ENCODE measurements around the gene MGRN1. TPM values are rescaled to one million over a fixed set of nuclear protein-coding genes. Genes with fewer than 3 reads are reported as not detected.

MGRN1 gene
- total and polyA plus RNA-seq, 8 donors = 17.2 to 43.8 (median 30.8) TPM

DNA sequence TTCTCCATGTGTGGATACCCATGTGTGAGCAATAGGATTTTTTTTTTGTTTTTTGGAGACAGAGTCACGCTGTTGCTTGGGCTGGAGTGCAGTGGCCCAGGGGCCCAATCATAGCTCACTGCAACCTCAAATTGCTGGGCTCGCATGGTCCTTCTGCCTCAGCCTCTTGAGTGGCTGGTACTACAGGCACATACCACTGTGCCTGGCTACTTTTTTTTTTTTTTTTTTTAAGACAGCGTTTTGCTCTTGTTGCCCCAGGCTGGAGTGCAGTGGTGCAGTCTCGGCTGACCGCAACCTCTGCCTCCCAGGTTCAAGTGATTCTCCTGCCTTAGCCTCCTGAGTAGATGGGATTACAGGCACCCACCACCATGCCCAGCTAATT lies 16.7 kb downstream of the MGRN1 start:
- FAIRE-seq (no peak), DNase-seq (no peak), ATAC-seq (no peak)
- H3K27ac ChIP-seq = no peak overlapping the region
- H3K9me3 ChIP-seq = no peaks in the 10 kb centered on the region
- TF ChIP-seq, protein P1, sequence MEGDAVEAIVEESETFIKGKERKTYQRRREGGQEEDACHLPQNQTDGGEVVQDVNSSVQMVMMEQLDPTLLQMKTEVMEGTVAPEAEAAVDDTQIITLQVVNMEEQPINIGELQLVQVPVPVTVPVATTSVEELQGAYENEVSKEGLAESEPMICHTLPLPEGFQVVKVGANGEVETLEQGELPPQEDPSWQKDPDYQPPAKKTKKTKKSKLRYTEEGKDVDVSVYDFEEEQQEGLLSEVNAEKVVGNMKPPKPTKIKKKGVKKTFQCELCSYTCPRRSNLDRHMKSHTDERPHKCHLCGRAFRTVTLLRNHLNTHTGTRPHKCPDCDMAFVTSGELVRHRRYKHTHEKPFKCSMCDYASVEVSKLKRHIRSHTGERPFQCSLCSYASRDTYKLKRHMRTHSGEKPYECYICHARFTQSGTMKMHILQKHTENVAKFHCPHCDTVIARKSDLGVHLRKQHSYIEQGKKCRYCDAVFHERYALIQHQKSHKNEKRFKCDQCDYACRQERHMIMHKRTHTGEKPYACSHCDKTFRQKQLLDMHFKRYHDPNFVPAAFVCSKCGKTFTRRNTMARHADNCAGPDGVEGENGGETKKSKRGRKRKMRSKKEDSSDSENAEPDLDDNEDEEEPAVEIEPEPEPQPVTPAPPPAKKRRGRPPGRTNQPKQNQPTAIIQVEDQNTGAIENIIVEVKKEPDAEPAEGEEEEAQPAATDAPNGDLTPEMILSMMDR (IDR thresholded peaks at IDR 0.05) = no peak
- H3K27me3 ChIP-seq = no peaks in the 10 kb centered on the region
- H3K4me1 ChIP-seq = no peaks in the 10 kb centered on the region
- 82 to 89% methylated on average over 5 of the region's 5 CpGs for WGBS, 2 donors
- H3K4me3 ChIP-seq = no peak overlapping the region
- no peaks in the 10 kb centered on the region for H3K36me3 ChIP-seq
- intact Hi-C loops (cut with DNase I) = no loop called here

DNA sequence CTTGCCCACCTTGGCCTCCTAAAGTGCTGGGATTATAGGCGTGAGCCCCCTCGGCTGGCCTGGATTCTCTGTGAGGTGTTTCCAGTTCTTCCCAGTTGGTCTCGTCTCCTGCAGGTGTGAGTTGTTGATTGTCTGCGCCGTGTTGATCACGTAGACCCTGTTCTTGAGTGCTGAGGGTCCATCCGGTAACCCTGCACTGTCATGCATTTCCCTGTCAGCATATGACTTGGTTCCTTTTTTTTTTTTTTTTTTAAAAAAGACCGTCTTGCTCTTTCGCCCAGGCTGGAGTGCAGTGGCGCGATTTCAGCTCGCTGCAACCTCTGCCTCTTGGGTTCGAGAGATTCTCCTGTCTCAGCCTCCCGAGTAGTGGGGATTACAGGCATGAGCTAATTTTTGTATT lies 17.3 kb downstream of the MGRN1 start:
- Histone ChIP-seq H3K4me1 (no peaks in the 10 kb centered on the region), H3K4me3 (no peak overlapping the region), H3K36me3 (no peaks in the 10 kb centered on the region), H3K9me3 (no peaks in the 10 kb centered on the region), H3K27ac (no peak overlapping the region), H3K27me3 (no peaks in the 10 kb centered on the region)
- DNase-seq (no peak), FAIRE-seq (no peak), ATAC-seq (peak in 2 of 4 donors; percentile 8 to 21)
- intact Hi-C loops (cut with DNase I) = no loop called here
- TF ChIP-seq, protein P1 (IDR thresholded peaks at IDR 0.05) = no peak
- 92 to 95% methylated on average over 14 of the region's 14 CpGs for WGBS, 2 donors

DNA sequence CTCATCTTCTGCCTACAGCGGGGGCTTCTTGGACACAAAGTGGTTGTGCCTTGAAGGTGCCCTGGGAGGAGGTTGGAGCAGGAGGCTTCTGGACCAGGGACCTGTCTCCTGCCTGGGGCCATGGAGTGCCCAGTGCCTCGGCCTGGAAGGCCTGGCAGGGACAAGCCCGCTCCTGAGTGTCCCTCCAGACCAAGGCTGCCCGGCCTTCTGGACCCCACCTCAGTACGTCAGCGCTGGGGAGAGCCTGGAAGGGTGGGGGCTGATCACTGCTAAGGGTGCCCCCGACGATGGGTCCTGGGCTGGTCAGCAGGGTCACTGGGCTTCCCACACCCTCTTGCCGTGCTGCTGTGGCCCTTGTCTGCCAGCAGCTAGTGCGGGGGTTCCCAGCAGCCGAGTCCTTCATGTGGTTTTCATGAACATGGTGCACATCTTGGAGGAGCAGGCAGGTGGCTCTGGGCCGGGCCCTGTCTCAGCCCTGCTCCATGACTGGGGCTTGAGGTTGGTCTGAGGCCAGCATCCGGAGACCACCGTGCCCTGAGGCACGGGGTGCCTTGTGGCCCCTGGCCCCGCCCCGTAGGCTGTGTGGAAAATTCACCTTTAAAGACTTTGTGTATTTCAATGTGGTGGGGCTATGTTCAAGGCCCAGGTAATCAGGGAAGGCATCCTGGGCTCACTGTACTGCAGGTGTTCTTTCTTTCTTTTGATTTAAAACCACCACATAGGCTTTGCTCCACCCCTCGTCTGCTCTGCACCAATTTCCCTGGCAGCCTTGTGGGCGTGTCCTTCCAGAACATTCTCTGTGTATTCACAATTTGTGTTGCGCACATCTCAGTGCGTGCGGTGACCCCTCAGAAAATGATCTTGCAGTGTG lies 22.4 kb downstream of the MGRN1 start:
- no peak for DNase-seq
- H3K27me3 ChIP-seq = no peaks in the 10 kb centered on the region
- no peaks in the 10 kb centered on the region for H3K9me3 ChIP-seq
- peaks cover 0 to 8% (median 0%) of the 10 kb centered on the region in 3 donors for H3K36me3 ChIP-seq
- 95 to 96% methylated on average over 21 to 22 of the region's 22 CpGs for WGBS, 2 donors
- no peak for ATAC-seq
- TF ChIP-seq, protein P1 (IDR thresholded peaks at IDR 0.05) = no peak
- FAIRE-seq = no peak
- no peak overlapping the region for H3K4me3 ChIP-seq
- intact Hi-C loops (cut with DNase I) = no loop called here
- no peak overlapping the region for H3K27ac ChIP-seq
- no peaks in the 10 kb centered on the region for H3K4me1 ChIP-seq

DNA sequence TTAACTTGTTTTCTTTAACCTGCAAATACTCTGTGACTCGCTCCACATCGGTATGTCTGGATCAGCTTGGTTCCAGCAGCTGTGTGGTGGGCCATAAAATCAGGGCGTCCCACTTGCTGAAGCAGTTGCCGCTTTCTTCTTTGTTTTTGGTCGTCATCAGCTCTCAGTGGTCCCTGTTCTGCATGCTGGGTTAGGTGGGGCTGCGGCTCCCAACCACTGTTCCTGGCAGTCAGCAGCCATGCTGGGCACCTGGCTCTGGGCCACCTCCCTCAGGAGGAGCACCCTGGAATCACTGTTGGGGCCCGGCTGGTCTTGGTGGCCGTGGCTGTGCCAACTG lies 23.0 kb downstream of the MGRN1 start:
- H3K4me3 ChIP-seq = no peak overlapping the region
- TF ChIP-seq, protein P1 (IDR thresholded peaks at IDR 0.05) = no peak
- peaks cover 0 to 12% (median 0%) of the 10 kb centered on the region in 3 donors for H3K36me3 ChIP-seq
- peaks cover 0 to under 1% (median under 1%) of the 10 kb centered on the region in 3 donors for H3K4me1 ChIP-seq
- WGBS, 2 donors = 95 to 97% methylated on average over 8 of the region's 8 CpGs
- DNase-seq (no peak), FAIRE-seq (no peak), ATAC-seq (no peak)
- no peaks in the 10 kb centered on the region for H3K27me3 ChIP-seq
- H3K27ac ChIP-seq = no peak overlapping the region
- intact Hi-C loops (cut with DNase I) = no loop called here
- H3K9me3 ChIP-seq = no peaks in the 10 kb centered on the region

DNA sequence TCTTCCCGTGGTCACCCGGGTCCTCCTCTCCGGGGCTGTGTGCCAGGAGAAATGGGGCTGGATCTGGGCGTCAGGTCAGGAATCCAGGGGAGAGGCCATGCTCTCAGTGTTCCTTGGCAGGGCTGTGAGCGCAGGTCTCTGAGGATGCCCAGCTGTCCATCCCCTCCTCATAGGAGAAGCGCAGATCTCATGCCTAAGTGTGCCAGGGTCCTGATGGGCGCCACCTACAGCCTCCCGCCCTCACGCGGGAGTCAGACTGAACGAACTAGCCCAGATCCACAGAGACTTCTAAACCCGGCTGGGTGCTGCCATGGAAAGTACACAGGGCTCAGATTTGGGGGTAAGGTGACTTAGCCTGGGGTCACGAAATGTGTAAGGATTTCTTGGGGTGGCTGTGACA lies 24.3 kb downstream of the MGRN1 start:
- Histone ChIP-seq H3K27ac (no peak overlapping the region), H3K27me3 (no peaks in the 10 kb centered on the region), H3K4me1 (peaks cover 9 to 14% (median 13%) of the 10 kb centered on the region in 3 donors), H3K36me3 (peaks cover 0 to 15% (median 0%) of the 10 kb centered on the region in 3 donors), H3K9me3 (no peaks in the 10 kb centered on the region), H3K4me3 (no peak overlapping the region)
- DNase-seq (no peak), FAIRE-seq (no peak), ATAC-seq (no peak)
- TF ChIP-seq, protein P1 (IDR thresholded peaks at IDR 0.05) = no peak
- 95 to 98% methylated on average over 13 of the region's 13 CpGs for WGBS, 2 donors
- intact Hi-C loops (cut with DNase I) = no loop called here

All from pancreas (tissue), 10 donors.